T-helper 2 cell (primary cell): ENCODE results near the gene RNU2-63P.
A peak's percentile ranks its signal among the peaks of the same experiment; 100 is the strongest.
"Not testable (repeated sequence)": the region's sequence is repeated elsewhere in the genome, so short reads cannot be mapped to it uniquely, and the experiment has no call there.

Experiments used
- DNase-seq, 5 experiments: peaks; one replicate each; pipeline versions ENCODE4 v3.0.0 to v3.0.0-alpha.2; 2012 to 2022

The RNU2-63P gene

DNA sequence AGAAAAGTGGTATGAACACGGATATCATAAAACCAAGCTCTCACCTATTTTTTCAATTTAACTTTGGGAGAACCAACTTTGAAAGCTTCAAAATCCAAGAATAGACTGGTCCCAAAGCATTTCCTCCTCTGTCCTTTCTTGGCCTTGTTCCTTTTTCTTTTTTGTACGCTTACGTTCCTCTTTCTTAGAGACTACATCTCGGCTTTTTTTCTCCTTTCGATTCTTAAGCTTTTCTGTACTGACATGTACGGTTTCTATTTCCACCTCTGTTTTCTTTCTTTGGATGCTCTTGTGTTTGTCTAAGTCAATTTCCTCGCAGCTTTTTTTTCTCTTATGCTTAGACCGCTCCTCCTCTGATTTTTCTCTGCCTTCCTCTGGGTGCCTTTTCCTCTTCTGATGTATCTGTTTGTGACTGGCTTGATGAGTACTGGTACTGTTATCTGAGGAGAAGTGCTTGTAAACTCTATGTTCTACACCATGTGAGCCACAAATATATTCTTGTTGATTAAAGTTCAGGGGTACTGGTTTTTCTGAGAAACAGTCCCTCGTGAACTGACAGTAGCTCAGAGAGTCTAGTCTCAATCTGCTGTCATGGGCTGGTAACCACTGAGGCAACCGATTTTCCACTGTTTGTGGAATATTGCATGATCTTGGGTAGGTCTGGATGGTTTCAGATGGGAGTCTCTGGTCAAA, 11.5 kb upstream of the RNU2-63P start:
- DNase-seq: no peak

DNA sequence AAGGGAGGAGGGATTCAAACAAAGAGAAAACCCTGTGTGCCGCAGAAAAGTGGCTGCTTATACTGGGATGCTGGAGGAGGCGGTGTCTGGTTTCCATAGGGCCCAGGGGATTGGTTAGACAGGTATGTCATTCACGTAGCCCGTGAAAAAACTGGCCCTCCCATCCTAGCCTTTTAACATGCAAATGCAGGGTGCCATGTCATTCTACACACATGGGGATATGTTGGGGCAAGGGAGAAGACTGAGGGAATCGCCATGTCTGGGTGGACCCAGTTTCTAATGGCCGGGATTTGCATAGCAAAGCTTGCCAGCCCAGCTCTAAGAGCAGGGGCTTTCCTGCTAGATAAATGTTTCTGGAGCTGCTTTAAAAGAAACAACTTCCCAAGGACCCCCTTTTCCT, 8.2 kb upstream of the RNU2-63P start:
- DNase-seq: no peak

DNA sequence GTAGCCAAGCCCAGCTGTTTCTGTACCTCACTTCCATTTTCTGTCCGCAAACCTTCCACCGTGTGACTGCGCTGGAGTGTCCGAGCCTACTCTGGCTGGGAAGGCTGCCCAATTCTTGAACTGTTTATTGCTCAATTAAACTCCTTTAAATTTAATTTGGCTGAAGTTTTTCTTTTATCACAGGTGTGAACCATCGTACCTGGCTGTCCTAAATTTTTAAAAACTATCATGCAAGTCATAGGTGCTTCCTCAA, 6.2 kb upstream of the RNU2-63P start:
- no peak for DNase-seq

DNA sequence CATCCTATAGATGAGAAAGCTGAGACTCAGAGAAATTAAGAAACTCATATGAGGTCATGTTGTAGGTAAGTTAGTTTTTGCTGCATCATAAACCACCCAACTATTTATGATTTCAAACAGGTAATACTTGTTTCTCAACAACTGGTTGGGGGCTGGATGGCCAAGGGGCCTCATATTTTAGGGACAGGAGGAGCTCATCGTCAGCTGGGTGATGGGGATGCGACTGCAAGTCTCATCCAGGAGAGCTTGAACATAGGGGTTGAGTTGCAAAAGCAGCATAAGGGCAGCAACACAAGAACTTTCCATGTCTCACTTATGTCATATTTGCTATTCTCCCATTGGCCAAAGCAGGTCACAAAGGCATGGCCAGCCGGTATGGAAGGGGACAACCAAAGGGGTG, 3.6 kb upstream of the RNU2-63P start:
- DNase-seq: no peak

DNA sequence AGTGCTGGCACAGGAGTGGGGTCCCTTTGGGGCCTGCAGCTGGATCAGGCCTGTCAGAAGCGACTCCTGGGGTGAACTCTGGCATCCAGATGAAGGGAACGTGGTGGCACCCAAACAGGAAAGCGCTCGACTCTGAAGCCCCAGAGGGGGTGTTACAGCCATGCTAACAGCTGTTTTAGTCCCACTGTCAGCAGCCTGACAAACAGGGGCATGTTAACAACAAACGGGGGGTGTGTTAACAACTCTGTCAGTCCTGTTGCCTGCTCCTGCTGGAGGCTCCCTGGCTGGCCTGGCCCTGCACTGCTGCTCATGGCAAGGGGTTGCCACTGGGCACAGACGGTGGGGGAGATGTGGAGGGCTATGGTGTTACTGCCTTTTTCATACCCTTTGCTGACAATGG, 2.6 kb upstream of the RNU2-63P start:
- DNase-seq: no peak

GRCh38 chr2:88018077-88018805, 1.9 kb upstream of the RNU2-63P start:
- DNase-seq: not testable (repeated sequence)

DNA sequence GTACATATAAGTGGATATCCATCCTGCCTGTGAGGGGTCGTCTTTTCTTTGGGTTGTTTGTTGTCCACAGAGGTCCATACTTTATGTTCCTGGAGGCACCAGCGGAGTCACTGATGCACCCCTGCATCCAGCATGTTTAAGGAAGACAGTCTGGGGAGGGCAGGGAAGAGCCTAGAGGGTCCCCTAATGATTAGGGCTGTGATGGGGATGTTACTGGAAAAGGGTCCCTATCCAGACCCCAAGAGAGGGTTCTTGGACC, 1.4 kb upstream of the RNU2-63P start:
- not testable (repeated sequence) for DNase-seq

GRCh38 chr2:88016960-88017779, 823 bp upstream of the RNU2-63P start:
- DNase-seq: peak in 2 of 5 experiments; percentile 27 to 48

- no peak for DNase-seq
Measured at GRCh38 chr2:88011011-88011410, 5.3 kb downstream of the RNU2-63P start.

- no peak for DNase-seq
Measured at GRCh38 chr2:88010136-88010535, 6.2 kb downstream of the RNU2-63P start.

- no peak for DNase-seq
Measured at GRCh38 chr2:88006912-88007439, 9.4 kb downstream of the RNU2-63P start.

DNA sequence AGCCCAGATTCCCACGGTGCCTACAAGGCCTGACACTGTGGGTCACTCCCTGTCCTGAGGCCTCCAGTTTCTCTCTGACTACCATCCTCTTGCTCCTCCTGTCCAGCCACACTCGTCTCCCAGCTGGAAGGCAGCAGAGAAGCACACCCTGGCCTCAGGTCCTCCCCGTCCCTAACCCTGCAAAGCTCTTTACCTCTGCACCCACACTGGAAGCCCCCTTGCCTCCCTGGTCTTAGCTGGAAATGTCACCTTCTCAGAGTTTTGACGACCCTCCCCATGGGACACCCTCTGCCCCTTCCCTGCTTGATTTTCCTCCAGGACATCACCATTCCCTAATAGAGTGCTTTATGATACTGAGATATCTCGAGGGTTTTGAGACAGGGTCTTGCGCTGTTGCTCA, 10.6 kb downstream of the RNU2-63P start:
- DNase-seq: no peak

DNA sequence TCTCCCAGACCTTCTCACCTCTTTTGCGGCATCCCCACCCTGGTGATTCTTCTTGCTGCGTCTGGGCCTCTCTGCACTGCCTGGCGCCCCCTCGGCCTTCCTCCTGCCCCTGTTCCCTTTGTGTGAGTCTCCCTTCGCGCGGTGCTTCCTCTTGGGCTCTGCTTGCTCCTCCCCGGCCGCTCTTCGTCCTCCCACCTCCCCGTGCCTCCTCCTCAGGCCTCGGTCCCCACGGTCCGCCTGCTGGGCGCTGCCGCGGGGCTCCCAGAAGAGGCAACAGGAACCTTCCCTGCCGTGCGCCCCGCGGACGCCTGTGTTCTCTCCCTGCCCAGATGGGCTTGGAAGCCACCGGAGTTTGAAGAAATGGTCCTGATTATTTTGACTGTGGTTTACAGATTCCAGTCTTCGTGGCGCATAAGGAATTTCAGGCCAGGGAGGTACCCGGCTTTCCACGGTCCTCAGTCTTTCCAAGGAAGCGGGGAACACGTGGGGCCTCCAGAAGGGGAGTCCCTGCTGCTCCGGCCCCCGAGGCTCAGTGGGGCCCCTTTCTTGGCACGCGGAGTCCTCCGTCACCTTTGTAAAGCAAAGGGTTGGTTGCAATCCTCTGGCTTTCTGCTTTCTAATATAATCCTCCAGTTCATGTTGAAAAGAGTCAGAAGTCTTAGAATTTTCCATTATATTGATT, 13.1 kb downstream of the RNU2-63P start:
- DNase-seq: no peak

- DNase-seq: no peak
Measured at GRCh38 chr2:88002359-88002707, 14.0 kb downstream of the RNU2-63P start.

- not testable (repeated sequence) for DNase-seq
Measured at GRCh38 chr2:88000474-88000873, 15.9 kb downstream of the RNU2-63P start.

- DNase-seq: no peak
Measured at GRCh38 chr2:87996570-87996969, 19.8 kb downstream of the RNU2-63P start.

DNA sequence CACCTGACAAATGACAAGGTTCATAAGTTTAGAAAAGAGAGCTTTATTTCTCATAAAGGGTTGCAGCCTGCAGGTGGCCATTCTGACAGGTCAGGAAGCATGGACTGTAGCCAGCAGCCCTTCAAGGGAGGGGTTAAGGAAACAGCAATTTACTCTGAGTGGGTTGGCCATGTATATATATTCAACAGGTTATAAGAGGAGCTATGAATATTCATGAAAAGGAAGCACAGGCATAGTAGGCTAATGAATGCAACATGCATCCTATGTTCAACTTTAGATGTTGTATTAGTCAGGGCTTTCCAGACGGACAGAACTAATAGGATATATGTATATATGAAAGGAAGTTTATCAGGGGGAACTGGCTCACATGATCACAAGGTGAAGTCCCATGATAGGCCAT, 20.6 kb downstream of the RNU2-63P start:
- DNase-seq: no peak

DNA sequence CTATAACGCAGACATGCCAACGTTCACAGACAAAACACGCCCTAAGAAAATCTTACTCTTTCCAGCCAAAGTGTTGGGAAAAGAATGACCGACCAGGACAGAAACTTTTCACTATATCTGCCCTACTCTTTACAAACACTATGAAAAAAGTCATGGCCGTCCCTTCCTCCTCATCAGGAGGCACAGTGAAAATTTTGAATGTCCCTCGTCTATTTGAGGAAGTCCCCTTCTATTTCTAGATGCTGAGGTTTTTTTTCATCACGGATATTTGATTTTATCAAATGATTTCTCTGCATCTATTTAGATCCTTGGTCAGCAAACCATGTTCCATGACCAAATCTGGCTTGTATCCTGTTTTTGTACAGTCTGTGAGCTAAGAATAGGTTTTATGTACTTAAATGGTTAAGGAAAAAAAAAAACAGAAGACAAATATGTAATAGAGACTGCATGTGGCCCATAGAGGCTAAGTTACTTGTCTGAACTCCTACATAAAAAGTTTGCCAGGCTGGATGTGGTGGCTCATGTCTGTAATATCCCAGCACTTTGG, 22.0 kb downstream of the RNU2-63P start:
- DNase-seq: not testable (repeated sequence)

- DNase-seq: not testable (repeated sequence)
Measured at GRCh38 chr2:87992569-87992968, 23.8 kb downstream of the RNU2-63P start.

- DNase-seq: not testable (repeated sequence)
Measured at GRCh38 chr2:87987473-87987872, 28.9 kb downstream of the RNU2-63P start.

DNA sequence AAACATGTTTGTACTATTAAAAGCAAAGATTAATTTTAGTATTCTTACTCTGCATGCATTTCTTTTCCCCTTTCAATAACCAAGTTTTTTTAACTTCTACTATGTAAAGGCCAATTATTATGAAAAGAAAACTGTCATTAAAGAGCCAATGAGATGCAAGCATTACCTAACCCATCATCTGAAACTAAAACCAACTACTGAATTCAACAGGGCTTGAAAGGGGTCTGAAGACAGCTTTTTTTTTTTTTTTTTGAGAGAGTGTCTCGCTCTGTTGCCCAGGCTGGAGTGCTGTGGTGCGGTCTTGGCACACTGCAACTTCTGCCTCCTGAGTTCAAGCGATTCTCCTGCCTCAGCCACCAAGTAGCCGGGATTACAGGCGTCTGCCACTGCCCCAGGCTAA, 30.4 kb downstream of the RNU2-63P start:
- DNase-seq: not testable (repeated sequence)

DNA sequence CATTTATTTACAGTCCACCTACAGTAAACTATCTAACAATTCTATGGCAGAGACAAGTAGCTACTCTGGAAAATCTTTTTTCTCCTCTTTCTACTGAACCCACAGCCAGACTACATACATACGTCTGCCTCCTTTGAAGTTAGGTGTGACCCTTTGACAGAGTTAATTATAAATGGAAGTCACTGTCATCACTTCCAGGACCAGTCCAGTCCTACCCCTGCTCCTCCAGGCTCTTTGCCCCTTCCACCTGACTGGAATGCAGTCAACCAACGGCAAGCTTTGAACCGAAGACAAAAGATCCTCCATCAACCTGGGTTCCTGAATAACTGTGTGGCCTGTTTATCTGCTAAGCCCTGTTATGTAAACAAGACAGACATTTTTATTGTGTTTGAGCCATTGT, 35.2 kb downstream of the RNU2-63P start:
- not testable (repeated sequence) for DNase-seq

DNA sequence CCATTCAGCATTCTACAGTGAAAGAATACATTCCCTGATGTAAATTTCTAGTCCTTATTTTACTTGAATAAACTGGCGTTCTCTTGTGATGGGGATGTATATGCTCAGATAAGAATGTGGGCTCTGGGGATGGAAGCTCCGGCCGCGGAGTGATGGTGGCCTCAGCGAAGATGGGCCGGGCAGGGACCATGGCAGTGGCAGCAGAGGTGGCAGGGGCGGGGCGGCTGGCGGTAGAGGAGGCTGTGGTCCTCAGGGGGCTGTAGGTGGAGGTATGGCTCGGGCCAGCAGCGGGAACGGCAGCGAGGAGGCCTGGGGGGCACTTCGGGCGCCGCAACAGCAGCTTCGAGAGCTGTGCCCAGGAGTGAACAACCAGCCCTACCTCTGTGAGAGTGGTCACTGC, 44.0 kb downstream of the RNU2-63P start:
- not testable (repeated sequence) for DNase-seq
